ENCODE results near the gene MAS1. TPM values are rescaled to one million over a fixed set of nuclear protein-coding genes. Genes with fewer than 3 reads are reported as not detected.

The MAS1 gene
- total and polyA plus RNA-seq, 9 of the 15 experiments (the other 6 are each of a cell fraction or from before 2014, with no cell fraction given): not detected

- H3K27me3 ChIP-seq (ENCODE audit: control insufficient read depth in 2 of 2, insufficient read depth in 2 of 2, low read length in 2 of 2): peaks cover 42 to 49% of the 10 kb centered on the region in 2 experiments
- peak; percentile 60 to 65 (median 64) for DNase-seq (ENCODE audit: extremely low read depth in 1 of 4, low spot score in 3 of 4)
- no peak overlapping the region for H3K4me3 ChIP-seq
- ChIA-PET CTCF (ENCODE audit: low intra/inter-chr PET ratio) (no interaction called here), POLR2A (no interaction called here)
- peaks cover 0 to 4% of the 10 kb centered on the region in 2 experiments; a peak in 1 of 5 replicates for H3K4me1 ChIP-seq (replicated peaks in 1 of 2; ENCODE audit: control insufficient read depth in 2 of 2, insufficient read depth in 2 of 2, low read length in 2 of 2)
- no peak overlapping the region for H3K9ac ChIP-seq (ENCODE audit: insufficient read depth in 1 of 2, low read depth in 2 of 2, low read length in 2 of 2)
- H3K79me2 ChIP-seq (ENCODE audit: control insufficient read depth, insufficient read depth, low read length): no peaks in the 10 kb centered on the region
- no TSS peak for BruUV-seq (replicated peaks)
- WGBS (ENCODE audit: insufficient coverage, low coverage, missing lambda C conversion rate): 3% methylated on average over 4 of the region's 4 CpGs
- no peak overlapping the region for H3K27ac ChIP-seq (ENCODE audit: extremely low read depth, low read depth, low read length)
- H3K4me2 ChIP-seq (ENCODE audit: insufficient read depth, low read length): no peak overlapping the region
- FAIRE-seq: peak; percentile 94
- no peaks in the 10 kb centered on the region for H3K36me3 ChIP-seq (ENCODE audit: control insufficient read depth, insufficient read depth, low read length)
- no peaks in the 10 kb centered on the region for H3K9me3 ChIP-seq (replicated peaks; ENCODE audit: control insufficient read depth, insufficient read depth, low read depth, low read length)
- peak overlapping the region; percentile 48; the same call in 1 of the 2 replicates for H2AFZ ChIP-seq (ENCODE audit: low read depth, low read length)
- in situ Hi-C loops (cut with MboI): no loop called here
- ATAC-seq: peak; percentile 95
- no peaks in the 10 kb centered on the region for H3K9me1 ChIP-seq (ENCODE audit: control insufficient read depth, insufficient read depth, low read length)
- H4K20me1 ChIP-seq (replicated peaks; ENCODE audit: control insufficient read depth, insufficient read depth, low read length): no peaks in the 10 kb centered on the region; the same call in 1 of the 2 replicates
- intact Hi-C loops (cut with micrococcal nuclease): no loop called here
- TF ChIP-seq, protein P1, sequence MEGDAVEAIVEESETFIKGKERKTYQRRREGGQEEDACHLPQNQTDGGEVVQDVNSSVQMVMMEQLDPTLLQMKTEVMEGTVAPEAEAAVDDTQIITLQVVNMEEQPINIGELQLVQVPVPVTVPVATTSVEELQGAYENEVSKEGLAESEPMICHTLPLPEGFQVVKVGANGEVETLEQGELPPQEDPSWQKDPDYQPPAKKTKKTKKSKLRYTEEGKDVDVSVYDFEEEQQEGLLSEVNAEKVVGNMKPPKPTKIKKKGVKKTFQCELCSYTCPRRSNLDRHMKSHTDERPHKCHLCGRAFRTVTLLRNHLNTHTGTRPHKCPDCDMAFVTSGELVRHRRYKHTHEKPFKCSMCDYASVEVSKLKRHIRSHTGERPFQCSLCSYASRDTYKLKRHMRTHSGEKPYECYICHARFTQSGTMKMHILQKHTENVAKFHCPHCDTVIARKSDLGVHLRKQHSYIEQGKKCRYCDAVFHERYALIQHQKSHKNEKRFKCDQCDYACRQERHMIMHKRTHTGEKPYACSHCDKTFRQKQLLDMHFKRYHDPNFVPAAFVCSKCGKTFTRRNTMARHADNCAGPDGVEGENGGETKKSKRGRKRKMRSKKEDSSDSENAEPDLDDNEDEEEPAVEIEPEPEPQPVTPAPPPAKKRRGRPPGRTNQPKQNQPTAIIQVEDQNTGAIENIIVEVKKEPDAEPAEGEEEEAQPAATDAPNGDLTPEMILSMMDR (IDR thresholded peaks at IDR 0.05 in 2 of 3, conservative IDR thresholded peaks at IDR 0.05 in 1 of 3; ENCODE audit: insufficient read depth in 2 of 3, low read depth in 1 of 3, low read length in 3 of 3): peak; percentile 63 to 79 (median 75)
- TF ChIP-seq TFAM (CRISPR knock-in tag; conservative IDR thresholded peaks at IDR 0.05): no peak
- TF ChIP-seq CTCFL (IDR thresholded peaks at IDR 0.05; ENCODE audit: borderline replicate concordance, insufficient read depth, low read depth, low read length, poor library complexity, severe bottlenecking): no peak
- TF ChIP-seq ZFP1 (CRISPR knock-in tag; IDR thresholded peaks at IDR 0.05): no peak
- TF ChIP-seq, protein P2, sequence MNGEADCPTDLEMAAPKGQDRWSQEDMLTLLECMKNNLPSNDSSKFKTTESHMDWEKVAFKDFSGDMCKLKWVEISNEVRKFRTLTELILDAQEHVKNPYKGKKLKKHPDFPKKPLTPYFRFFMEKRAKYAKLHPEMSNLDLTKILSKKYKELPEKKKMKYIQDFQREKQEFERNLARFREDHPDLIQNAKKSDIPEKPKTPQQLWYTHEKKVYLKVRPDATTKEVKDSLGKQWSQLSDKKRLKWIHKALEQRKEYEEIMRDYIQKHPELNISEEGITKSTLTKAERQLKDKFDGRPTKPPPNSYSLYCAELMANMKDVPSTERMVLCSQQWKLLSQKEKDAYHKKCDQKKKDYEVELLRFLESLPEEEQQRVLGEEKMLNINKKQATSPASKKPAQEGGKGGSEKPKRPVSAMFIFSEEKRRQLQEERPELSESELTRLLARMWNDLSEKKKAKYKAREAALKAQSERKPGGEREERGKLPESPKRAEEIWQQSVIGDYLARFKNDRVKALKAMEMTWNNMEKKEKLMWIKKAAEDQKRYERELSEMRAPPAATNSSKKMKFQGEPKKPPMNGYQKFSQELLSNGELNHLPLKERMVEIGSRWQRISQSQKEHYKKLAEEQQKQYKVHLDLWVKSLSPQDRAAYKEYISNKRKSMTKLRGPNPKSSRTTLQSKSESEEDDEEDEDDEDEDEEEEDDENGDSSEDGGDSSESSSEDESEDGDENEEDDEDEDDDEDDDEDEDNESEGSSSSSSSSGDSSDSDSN (IDR thresholded peaks at IDR 0.05; ENCODE audit: borderline replicate concordance in 1 of 2, low read depth in 2 of 2, low read length in 2 of 2): no peak
- no peak for TF ChIP-seq ZNF586 (CRISPR knock-in tag; conservative IDR thresholded peaks at IDR 0.05)
- peak in 1 of 2 experiments; percentile 57; a peak in 2 of 4 replicates for TF ChIP-seq RAD21 (CRISPR knock-in tag; conservative IDR thresholded peaks at IDR 0.05 in 1 of 2, IDR thresholded peaks at IDR 0.05 in 1 of 2)
- TF ChIP-seq ZSCAN29 (IDR thresholded peaks at IDR 0.05): no peak
- TF ChIP-seq SETDB1 (IDR thresholded peaks at IDR 0.05; ENCODE audit: low read length): no peak
- no peak for TF ChIP-seq STAG1 (CRISPR knock-in tag; IDR thresholded peaks at IDR 0.05; ENCODE audit: borderline replicate concordance)
- TF ChIP-seq CBX1 (IDR thresholded peaks at IDR 0.05; ENCODE audit: low read depth): no peak
- TF ChIP-seq ATF1 (CRISPR knock-in tag; IDR thresholded peaks at IDR 0.05): no peak
- no peak for TF ChIP-seq ATF1 (tag; IDR thresholded peaks at IDR 0.05)
- no peak for TF ChIP-seq NFXL1 (CRISPR knock-in tag; IDR thresholded peaks at IDR 0.05)
Measured at GRCh38 chr6:159842035-159842434, 48.8 kb upstream of the MAS1 start.

Measured in K562 (cell line).